ENCODE results near the gene TMEM54.

Gene TMEM54

GRCh38 chr1:32900956-32901822 lies at the start of gene TMEM54:
TSS of gene TMEM54 (minus strand) at chr1:32901389. CDS start at chr1:32901238, 151 bp downstream.
- no peak for DNase-seq

GRCh38 chr1:32949519-32949918 lies 48.3 kb upstream of the TMEM54 start:
- DNase-seq = no peak

GRCh38 chr1:32948905-32949304 lies 47.7 kb upstream of the TMEM54 start:
- DNase-seq = no peak

GRCh38 chr1:32948390-32948722 lies 47.2 kb upstream of the TMEM54 start:
- DNase-seq = no peak

GRCh38 chr1:32947669-32948389 lies 46.6 kb upstream of the TMEM54 start:
- DNase-seq = no peak

GRCh38 chr1:32946413-32946812 lies 45.2 kb upstream of the TMEM54 start:
- DNase-seq = no peak

- no peak for DNase-seq
These were observed 43.0 kb upstream of the TMEM54 start for GRCh38 chr1:32944180-32944579.

- DNase-seq = peak; percentile 59
These were observed 38.6 kb upstream of the TMEM54 start for GRCh38 chr1:32939655-32940371.

GRCh38 chr1:32937061-32937460 lies 35.9 kb upstream of the TMEM54 start:
- DNase-seq = no peak

GRCh38 chr1:32934535-32934934 lies 33.3 kb upstream of the TMEM54 start:
- no peak for DNase-seq

GRCh38 chr1:32933742-32934322 lies 32.6 kb upstream of the TMEM54 start:
- DNase-seq = no peak

GRCh38 chr1:32931760-32932159 lies 30.6 kb upstream of the TMEM54 start:
- DNase-seq = no peak

- DNase-seq = no peak
These were observed 28.2 kb upstream of the TMEM54 start for GRCh38 chr1:32929366-32929765.

- no peak for DNase-seq
These were observed 27.5 kb upstream of the TMEM54 start for GRCh38 chr1:32928715-32929114.

GRCh38 chr1:32928285-32928684 lies 27.1 kb upstream of the TMEM54 start:
- DNase-seq = no peak

- DNase-seq = no peak
These were observed 26.3 kb upstream of the TMEM54 start for GRCh38 chr1:32927441-32927840.

- DNase-seq = no peak
These were observed 25.4 kb upstream of the TMEM54 start for GRCh38 chr1:32926562-32926961.

- DNase-seq = peak; percentile 44
These were observed 24.4 kb upstream of the TMEM54 start for GRCh38 chr1:32925403-32926162.

- DNase-seq = no peak
These were observed 23.7 kb upstream of the TMEM54 start for GRCh38 chr1:32924881-32925344.

GRCh38 chr1:32920833-32921232 lies 19.6 kb upstream of the TMEM54 start:
- no peak for DNase-seq

GRCh38 chr1:32919811-32920733 lies 18.9 kb upstream of the TMEM54 start:
- no peak for DNase-seq

Measured in femur (tissue), 1 donor.